Hepatocyte (in vitro differentiated cells): ENCODE measurements around the gene FAM98A. TPM values are rescaled to one million over a fixed set of nuclear protein-coding genes. Genes with fewer than 3 reads are reported as not detected.

ENCODE experiments used
- DNase-seq: peaks from one replicate; pipeline ENCODE4 v3.0.0-alpha.2; 2016; ENCODE audit warnings: low spot score
- H2AFZ ChIP-seq: fragments of 200-600 bp; sonication (generic); 2 replicates; pipeline ENCODE4 v1.6.0; 2016; ENCODE audit warnings: antibody characterized with exemption, mild to moderate bottlenecking
- H3K27ac ChIP-seq: fragments of 200-600 bp; sonication (generic); 2 replicates; pipeline ENCODE4 v1.5.1; 2016; ENCODE audit warnings: mild to moderate bottlenecking
- H3K27me3 ChIP-seq: fragments of 200-600 bp; sonication (generic); 2 replicates; pipeline ENCODE4 v1.6.1; 2016
- H3K36me3 ChIP-seq: fragments of 200-600 bp; sonication (generic); replicated peaks from 2 replicates; pipeline ENCODE4 v1.5.1; 2016; ENCODE audit warnings: low read depth; ENCODE audit not compliant: insufficient read depth
- H3K4me1 ChIP-seq: fragments of 200-600 bp; sonication (generic); 2 replicates; pipeline ENCODE4 v1.5.1; 2016; ENCODE audit warnings: mild to moderate bottlenecking, moderate library complexity; ENCODE audit not compliant: insufficient read depth
- H3K4me2 ChIP-seq: fragments of 200-600 bp; sonication (generic); 2 replicates; pipeline ENCODE4 v1.6.0; 2016
- H3K4me3 ChIP-seq: fragments of 200-600 bp; sonication (generic); 2 replicates; pipeline ENCODE4 v1.5.1; 2016; ENCODE audit warnings: mild to moderate bottlenecking
- H3K79me2 ChIP-seq: fragments of 200-600 bp; sonication (generic); 2 replicates; pipeline ENCODE4 v1.6.0; 2017; ENCODE audit warnings: mild to moderate bottlenecking
- H3K9me2 ChIP-seq: fragments of 200-600 bp; sonication (generic); replicated peaks from 2 replicates; pipeline ENCODE4 v1.6.0; 2017; ENCODE audit warnings: mild to moderate bottlenecking; ENCODE audit not compliant: insufficient read depth
- H3K9me3 ChIP-seq: fragments of 200-600 bp; sonication (generic); 2 replicates; pipeline ENCODE4 v1.5.1; 2016; ENCODE audit warnings: low read depth, mild to moderate bottlenecking
- H4K20me1 ChIP-seq: fragments of 200-600 bp; sonication (generic); 2 replicates; pipeline ENCODE4 v1.6.0; 2016; ENCODE audit warnings: mild to moderate bottlenecking; ENCODE audit not compliant: insufficient read depth, poor library complexity, severe bottlenecking
- CTCF ChIP-seq: fragments of 200-600 bp; sonication (generic); IDR thresholded peaks from 2 replicates; pipeline ENCODE4 v1.5.1; 2016; ENCODE audit warnings: antibody characterized with exemption, mild to moderate bottlenecking; ENCODE audit not compliant: poor library complexity
- EZH2 ChIP-seq: fragments of 200-600 bp; sonication (generic); IDR thresholded peaks from 2 replicates; pipeline ENCODE4 v1.6.1; 2016; ENCODE audit warnings: antibody characterized with exemption, mild to moderate bottlenecking, borderline replicate concordance
- EZH2phosphoT487 ChIP-seq: fragments of 200-600 bp; sonication (generic); IDR thresholded peaks from one replicate; pipeline ENCODE4 v1.6.1; 2018; ENCODE audit warnings: antibody characterized with exemption, mild to moderate bottlenecking, low read depth, moderate library complexity; ENCODE audit not compliant: unreplicated experiment, severe bottlenecking
- WGBS: methylation state at CpG from one replicate; pipeline ENCODE4 v1.1.6; 2016; ENCODE audit warnings: low lambda C conversion rate; ENCODE audit errors: missing lambda C conversion rate; 5-methylcytosine and 5-hydroxymethylcytosine counted together
- polyA plus RNA-seq: library from polyadenylated mRNA; unstranded; fragments of >200 nt; fragmentation: Nextera tagmentation; extraction: Ambion mirVana; gene quantifications from 2 replicates; pipeline ENCODE4 v1.2.1, GENCODE V29; 2016
- total RNA-seq: library from RNA; depleted of rRNA; stranded (reverse); fragments of >200 nt; gene quantifications from 2 replicates; pipeline ENCODE4 v1.2.3, GENCODE V29; 2014

Gene FAM98A
- total and polyA plus RNA-seq, 2 experiments from 2014 or later = 18.8 to 50.4 TPM

- Histone ChIP-seq H3K9me2 (no peaks in the 10 kb centered on the region), H3K4me1 (no peaks in the 10 kb centered on the region), H4K20me1 (no peaks in the 10 kb centered on the region), H3K27ac (no peak overlapping the region), H3K4me3 (no peak overlapping the region), H3K4me2 (no peak overlapping the region), H3K27me3 (no peaks in the 10 kb centered on the region), H3K36me3 (no peaks in the 10 kb centered on the region), H2AFZ (no peak overlapping the region), H3K79me2 (no peaks in the 10 kb centered on the region), H3K9me3 (no peaks in the 10 kb centered on the region)
- no peak for DNase-seq
- TF ChIP-seq CTCF (no peak), EZH2 (no peak), EZH2phosphoT487 (no peak)
- 83% methylated on average over 2 of the region's 2 CpGs for WGBS
Observed at GRCh38 chr2:33617401-33617800, 18.3 kb upstream of the FAM98A start.

GRCh38 chr2:33616873-33617272 is 17.8 kb upstream of the FAM98A start:
- Histone ChIP-seq H3K4me2 (no peak overlapping the region), H3K27ac (no peak overlapping the region), H3K9me3 (no peaks in the 10 kb centered on the region), H2AFZ (no peak overlapping the region), H3K4me1 (no peaks in the 10 kb centered on the region), H3K36me3 (no peaks in the 10 kb centered on the region), H3K27me3 (no peaks in the 10 kb centered on the region), H3K4me3 (no peak overlapping the region), H4K20me1 (no peaks in the 10 kb centered on the region), H3K9me2 (no peaks in the 10 kb centered on the region), H3K79me2 (no peaks in the 10 kb centered on the region)
- 78% methylated on average over 2 of the region's 2 CpGs for WGBS
- no peak for DNase-seq
- TF ChIP-seq CTCF = no peak
- no peak for TF ChIP-seq EZH2
- TF ChIP-seq EZH2phosphoT487 = no peak

- Histone ChIP-seq H3K36me3 (no peaks in the 10 kb centered on the region), H2AFZ (no peak overlapping the region), H3K79me2 (no peaks in the 10 kb centered on the region), H4K20me1 (no peaks in the 10 kb centered on the region), H3K9me3 (no peaks in the 10 kb centered on the region), H3K4me1 (no peaks in the 10 kb centered on the region), H3K9me2 (no peaks in the 10 kb centered on the region), H3K4me3 (no peak overlapping the region), H3K4me2 (no peak overlapping the region), H3K27me3 (no peaks in the 10 kb centered on the region), H3K27ac (no peak overlapping the region)
- TF ChIP-seq EZH2 = no peak
- TF ChIP-seq CTCF = no peak
- TF ChIP-seq EZH2phosphoT487 = no peak
- DNase-seq = no peak
Observed at GRCh38 chr2:33614190-33614589, 15.1 kb upstream of the FAM98A start.

- WGBS = 86% methylated on average over 2 of the region's 2 CpGs
- Histone ChIP-seq H4K20me1 (no peaks in the 10 kb centered on the region), H3K27ac (no peak overlapping the region), H3K36me3 (no peaks in the 10 kb centered on the region), H3K4me2 (no peak overlapping the region), H3K9me2 (no peaks in the 10 kb centered on the region), H2AFZ (no peak overlapping the region), H3K4me1 (no peaks in the 10 kb centered on the region), H3K79me2 (no peaks in the 10 kb centered on the region), H3K4me3 (no peak overlapping the region), H3K9me3 (no peaks in the 10 kb centered on the region), H3K27me3 (no peaks in the 10 kb centered on the region)
- no peak for TF ChIP-seq EZH2
- no peak for TF ChIP-seq EZH2phosphoT487
- TF ChIP-seq CTCF = no peak
- no peak for DNase-seq
Observed at GRCh38 chr2:33607905-33608304, 8.8 kb upstream of the FAM98A start.
